GM12892 (cell line): ENCODE data around the gene FAM186B.

Experiments
- POLR2A ChIP-seq: IDR thresholded peaks from 2 replicates; pipeline ENCODE4 v1.6.1; 2011; ENCODE audit warnings: low read depth, low read length, control low read depth
- POLR2AphosphoS5 ChIP-seq: IDR thresholded peaks from 2 replicates; pipeline ENCODE4 v1.6.1; 2011; ENCODE audit warnings: low read depth, low read length, control low read depth
- TAF1 ChIP-seq: IDR thresholded peaks from 2 replicates; pipeline ENCODE4 v1.6.1; 2011; ENCODE audit warnings: low read depth, mild to moderate bottlenecking, control low read depth, low read length, borderline replicate concordance

GRCh38 chr12:49552014-49552413 lies 53.4 kb downstream of the FAM186B start:
- TF ChIP-seq TAF1 = no peak
- no peak for TF ChIP-seq POLR2AphosphoS5
- no peak for TF ChIP-seq POLR2A
